ENCODE data around the gene GPR142. TPM values are rescaled to one million over a fixed set of nuclear protein-coding genes. Genes with fewer than 3 reads are reported as not detected.

GPR142 gene
- total RNA-seq, 1 experiment from 2014 or later = not detected

GRCh38 chr17:74369665-74370490, 2.6 kb downstream of the GPR142 start:
- CTCF ChIA-PET = interaction anchor here (0.6 to 7.2 kb wide), 9 partner anchors 9 to 492 kb away, joined by 3 to 69 read pairs (median 8); no protein-coding TSS in a partner anchor
- Mint-ChIP-seq H3K9me3 (ENCODE audit: unreplicated experiment) (no peaks in the 10 kb centered on the region), H3K36me3 (ENCODE audit: insufficient read depth, unreplicated experiment) (no peaks in the 10 kb centered on the region), H3K27me3 (ENCODE audit: insufficient read depth, unreplicated experiment) (peaks cover 42% of the 10 kb centered on the region), H3K27ac (ENCODE audit: low read depth, unreplicated experiment) (no peak overlapping the region), H3K4me1 (ENCODE audit: insufficient read depth, unreplicated experiment) (no peaks in the 10 kb centered on the region), H3K4me3 (ENCODE audit: unreplicated experiment) (no peak overlapping the region)
- TF ChIP-seq, protein P1, sequence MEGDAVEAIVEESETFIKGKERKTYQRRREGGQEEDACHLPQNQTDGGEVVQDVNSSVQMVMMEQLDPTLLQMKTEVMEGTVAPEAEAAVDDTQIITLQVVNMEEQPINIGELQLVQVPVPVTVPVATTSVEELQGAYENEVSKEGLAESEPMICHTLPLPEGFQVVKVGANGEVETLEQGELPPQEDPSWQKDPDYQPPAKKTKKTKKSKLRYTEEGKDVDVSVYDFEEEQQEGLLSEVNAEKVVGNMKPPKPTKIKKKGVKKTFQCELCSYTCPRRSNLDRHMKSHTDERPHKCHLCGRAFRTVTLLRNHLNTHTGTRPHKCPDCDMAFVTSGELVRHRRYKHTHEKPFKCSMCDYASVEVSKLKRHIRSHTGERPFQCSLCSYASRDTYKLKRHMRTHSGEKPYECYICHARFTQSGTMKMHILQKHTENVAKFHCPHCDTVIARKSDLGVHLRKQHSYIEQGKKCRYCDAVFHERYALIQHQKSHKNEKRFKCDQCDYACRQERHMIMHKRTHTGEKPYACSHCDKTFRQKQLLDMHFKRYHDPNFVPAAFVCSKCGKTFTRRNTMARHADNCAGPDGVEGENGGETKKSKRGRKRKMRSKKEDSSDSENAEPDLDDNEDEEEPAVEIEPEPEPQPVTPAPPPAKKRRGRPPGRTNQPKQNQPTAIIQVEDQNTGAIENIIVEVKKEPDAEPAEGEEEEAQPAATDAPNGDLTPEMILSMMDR (IDR thresholded peaks at IDR 0.05; ENCODE audit: unreplicated experiment) = no peak
- intact Hi-C loops (cut with micrococcal nuclease) = no loop called here
- BruUV-seq (replicated peaks) = no TSS peak
- DNase-seq (ENCODE audit: unreplicated experiment) = no peak
- POLR2A ChIA-PET = no interaction called here

DNA sequence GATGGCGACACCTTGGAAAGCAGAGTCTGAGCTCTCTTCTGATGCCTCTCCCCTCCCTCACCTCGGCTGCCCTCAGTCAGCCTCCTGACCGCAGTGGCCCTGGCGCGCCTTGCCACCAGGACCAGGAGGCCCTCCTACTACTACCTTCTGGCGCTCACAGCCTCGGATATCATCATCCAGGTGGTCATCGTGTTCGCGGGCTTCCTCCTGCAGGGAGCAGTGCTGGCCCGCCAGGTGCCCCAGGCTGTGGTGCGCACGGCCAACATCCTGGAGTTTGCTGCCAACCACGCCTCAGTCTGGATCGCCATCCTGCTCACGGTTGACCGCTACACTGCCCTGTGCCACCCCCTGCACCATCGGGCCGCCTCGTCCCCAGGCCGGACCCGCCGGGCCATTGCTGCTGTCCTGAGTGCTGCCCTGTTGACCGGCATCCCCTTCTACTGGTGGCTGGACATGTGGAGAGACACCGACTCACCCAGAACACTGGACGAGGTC, 4.4 kb downstream of the GPR142 start:
- Mint-ChIP-seq H3K4me3 (ENCODE audit: unreplicated experiment) (no peak overlapping the region), H3K36me3 (ENCODE audit: insufficient read depth, unreplicated experiment) (no peaks in the 10 kb centered on the region), H3K27me3 (ENCODE audit: insufficient read depth, unreplicated experiment) (peaks cover 51% of the 10 kb centered on the region), H3K4me1 (ENCODE audit: insufficient read depth, unreplicated experiment) (no peaks in the 10 kb centered on the region), H3K27ac (ENCODE audit: low read depth, unreplicated experiment) (no peak overlapping the region), H3K9me3 (ENCODE audit: unreplicated experiment) (no peaks in the 10 kb centered on the region)
- no TSS peak for BruUV-seq (replicated peaks)
- intact Hi-C loops (cut with micrococcal nuclease) = no loop called here
- ChIA-PET CTCF (interaction anchor here (1.2 to 7.2 kb wide), 4 partner anchors 8 to 237 kb away, joined by 4 to 69 read pairs (median 8); partner anchors contain the start of gene BTBD17), POLR2A (interaction anchor here (0.7 kb wide), 1 partner anchor 156 kb away, joined by 3 read pairs; no protein-coding TSS in a partner anchor)
- no peak for DNase-seq (ENCODE audit: unreplicated experiment)
- TF ChIP-seq, protein P1 (IDR thresholded peaks at IDR 0.05; ENCODE audit: unreplicated experiment) = no peak

GRCh38 chr17:74372426-74372825, 5.1 kb downstream of the GPR142 start:
- BruUV-seq (replicated peaks) = no TSS peak
- Mint-ChIP-seq H3K27me3 (ENCODE audit: insufficient read depth, unreplicated experiment) (peaks cover 54% of the 10 kb centered on the region), H3K36me3 (ENCODE audit: insufficient read depth, unreplicated experiment) (no peaks in the 10 kb centered on the region), H3K4me3 (ENCODE audit: unreplicated experiment) (no peak overlapping the region), H3K27ac (ENCODE audit: low read depth, unreplicated experiment) (no peak overlapping the region), H3K9me3 (ENCODE audit: unreplicated experiment) (no peaks in the 10 kb centered on the region), H3K4me1 (ENCODE audit: insufficient read depth, unreplicated experiment) (no peaks in the 10 kb centered on the region)
- POLR2A ChIA-PET = no interaction called here
- TF ChIP-seq, protein P1 (IDR thresholded peaks at IDR 0.05; ENCODE audit: unreplicated experiment) = no peak
- no peak for DNase-seq (ENCODE audit: unreplicated experiment)
- CTCF ChIA-PET = interaction anchor here (0.7 kb wide), 1 partner anchor 237 kb away, joined by 4 read pairs; no protein-coding TSS in a partner anchor
- intact Hi-C loops (cut with micrococcal nuclease) = no loop called here

DNA sequence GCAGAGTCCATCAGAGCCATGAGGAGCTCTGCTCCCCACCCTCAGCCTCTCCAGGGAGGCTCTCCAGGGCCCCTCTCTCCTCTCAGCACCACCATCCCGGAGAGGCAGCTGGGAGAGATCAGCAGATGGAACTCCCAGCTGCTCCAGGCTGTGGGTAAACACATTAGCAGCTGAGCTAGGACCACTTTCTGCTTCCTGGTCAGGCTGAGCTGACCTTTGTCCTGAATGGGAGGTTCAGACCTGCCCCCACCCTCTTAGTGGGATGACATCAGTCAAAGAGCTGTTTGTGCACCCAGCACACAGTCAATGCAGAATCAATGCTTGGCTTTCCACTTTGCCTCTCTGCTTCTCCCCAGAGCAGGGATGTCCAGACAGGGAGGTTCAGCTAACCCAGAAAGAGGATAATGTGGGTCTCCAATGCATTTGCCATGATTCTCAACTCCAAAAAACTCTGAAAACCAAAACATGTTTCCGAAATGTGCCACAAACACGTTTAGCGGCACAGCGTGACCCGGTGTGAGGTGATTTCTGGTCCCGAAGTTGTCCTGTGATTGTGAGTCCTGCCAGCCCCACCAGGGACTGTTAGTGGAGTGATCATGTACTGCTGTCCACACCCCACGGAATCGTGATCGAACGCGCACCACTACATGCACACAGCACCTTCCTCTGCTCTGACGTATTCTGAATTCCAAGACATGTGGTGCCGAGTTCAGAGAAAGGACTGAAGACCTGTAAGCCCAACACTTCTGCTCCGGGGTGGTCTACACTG, 6.7 kb downstream of the GPR142 start:
- Mint-ChIP-seq H3K27me3 (ENCODE audit: insufficient read depth, unreplicated experiment) (peaks cover 66% of the 10 kb centered on the region), H3K4me3 (ENCODE audit: unreplicated experiment) (no peak overlapping the region), H3K4me1 (ENCODE audit: insufficient read depth, unreplicated experiment) (no peaks in the 10 kb centered on the region), H3K9me3 (ENCODE audit: unreplicated experiment) (no peaks in the 10 kb centered on the region), H3K36me3 (ENCODE audit: insufficient read depth, unreplicated experiment) (no peaks in the 10 kb centered on the region), H3K27ac (ENCODE audit: low read depth, unreplicated experiment) (no peak overlapping the region)
- intact Hi-C loops (cut with micrococcal nuclease) = no loop called here
- ChIA-PET CTCF (interaction anchor here (9.6 kb wide), 1 partner anchor 83 kb away, joined by 283 read pairs; no protein-coding TSS in a partner anchor), POLR2A (no interaction called here)
- TF ChIP-seq, protein P1 (IDR thresholded peaks at IDR 0.05; ENCODE audit: unreplicated experiment) = no peak
- no TSS peak for BruUV-seq (replicated peaks)
- no peak for DNase-seq (ENCODE audit: unreplicated experiment)

Data from MCF 10A (cell line).